BE2C (cell line): ENCODE results near the gene EPO.

Experiments used
- DNase-seq: peaks from one replicate; pipeline ENCODE4 v3.0.0-alpha.2; 2020
- H3K27me3 ChIP-seq: fragments of 250-450 bp; sonication (Bioruptor Pico); 2 replicates; pipeline ENCODE4 v1.5.1; 2020; ENCODE audit warnings: mild to moderate bottlenecking
- H3K36me3 ChIP-seq: fragments of 250-450 bp; sonication (Bioruptor Pico); 2 replicates; pipeline ENCODE4 v1.5.1; 2020; ENCODE audit warnings: mild to moderate bottlenecking
- H3K4me1 ChIP-seq: fragments of 250-450 bp; sonication (Bioruptor Pico); 2 replicates; pipeline ENCODE4 v1.5.1; 2020
- H3K4me3 ChIP-seq: 2 replicates; pipeline ENCODE4 v1.5.1; 2011; ENCODE audit warnings: low read depth, low read length
- H3K9me3 ChIP-seq: fragments of 250-450 bp; sonication (Bioruptor Pico); 2 replicates; pipeline ENCODE4 v1.5.1; 2020
- TF ChIP-seq, protein P1 (sequence below): IDR thresholded peaks from 2 replicates; pipeline ENCODE4 v1.5.1; 2012; ENCODE audit warnings: mild to moderate bottlenecking, low read depth, low read length

Gene EPO

DNA sequence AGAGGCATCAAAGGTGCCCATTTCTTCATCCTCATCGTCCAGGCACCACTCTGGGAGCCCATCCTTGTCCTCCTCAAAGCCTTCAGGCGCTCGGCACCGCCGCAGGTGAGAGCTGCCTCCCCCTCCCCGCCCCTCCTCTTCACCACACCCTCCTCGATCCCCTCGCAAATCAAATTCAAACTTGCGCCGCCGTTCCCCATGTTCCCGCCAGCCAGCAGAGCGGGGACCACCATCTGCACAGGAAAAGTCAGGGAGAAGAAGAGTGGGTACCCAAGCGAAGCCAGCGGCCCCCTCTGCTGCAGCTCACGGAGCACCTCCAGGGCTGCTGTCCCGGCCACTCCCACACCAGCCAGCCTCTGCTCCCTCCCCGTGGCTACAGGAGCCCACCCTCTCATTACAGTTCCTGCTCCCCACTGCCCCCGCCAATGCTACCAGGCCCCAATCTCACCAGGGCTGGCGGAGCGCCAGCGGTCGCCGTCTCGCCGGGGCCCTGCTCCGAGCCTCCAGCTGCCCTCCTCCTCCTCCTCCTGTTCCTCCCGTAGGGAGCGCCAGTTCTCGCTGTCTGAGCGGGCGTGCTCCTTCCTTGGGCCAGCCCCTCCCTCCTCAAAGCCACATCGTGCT lies 34.0 kb upstream of the EPO start:
- TF ChIP-seq, protein P1, sequence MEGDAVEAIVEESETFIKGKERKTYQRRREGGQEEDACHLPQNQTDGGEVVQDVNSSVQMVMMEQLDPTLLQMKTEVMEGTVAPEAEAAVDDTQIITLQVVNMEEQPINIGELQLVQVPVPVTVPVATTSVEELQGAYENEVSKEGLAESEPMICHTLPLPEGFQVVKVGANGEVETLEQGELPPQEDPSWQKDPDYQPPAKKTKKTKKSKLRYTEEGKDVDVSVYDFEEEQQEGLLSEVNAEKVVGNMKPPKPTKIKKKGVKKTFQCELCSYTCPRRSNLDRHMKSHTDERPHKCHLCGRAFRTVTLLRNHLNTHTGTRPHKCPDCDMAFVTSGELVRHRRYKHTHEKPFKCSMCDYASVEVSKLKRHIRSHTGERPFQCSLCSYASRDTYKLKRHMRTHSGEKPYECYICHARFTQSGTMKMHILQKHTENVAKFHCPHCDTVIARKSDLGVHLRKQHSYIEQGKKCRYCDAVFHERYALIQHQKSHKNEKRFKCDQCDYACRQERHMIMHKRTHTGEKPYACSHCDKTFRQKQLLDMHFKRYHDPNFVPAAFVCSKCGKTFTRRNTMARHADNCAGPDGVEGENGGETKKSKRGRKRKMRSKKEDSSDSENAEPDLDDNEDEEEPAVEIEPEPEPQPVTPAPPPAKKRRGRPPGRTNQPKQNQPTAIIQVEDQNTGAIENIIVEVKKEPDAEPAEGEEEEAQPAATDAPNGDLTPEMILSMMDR = no peak
- no peak overlapping the region for H3K4me3 ChIP-seq
- H3K36me3 ChIP-seq = peaks cover 89% of the 10 kb centered on the region
- peaks cover 24% of the 10 kb centered on the region for H3K4me1 ChIP-seq
- no peaks in the 10 kb centered on the region for H3K27me3 ChIP-seq
- peak; percentile 63 for DNase-seq
- no peaks in the 10 kb centered on the region for H3K9me3 ChIP-seq

DNA sequence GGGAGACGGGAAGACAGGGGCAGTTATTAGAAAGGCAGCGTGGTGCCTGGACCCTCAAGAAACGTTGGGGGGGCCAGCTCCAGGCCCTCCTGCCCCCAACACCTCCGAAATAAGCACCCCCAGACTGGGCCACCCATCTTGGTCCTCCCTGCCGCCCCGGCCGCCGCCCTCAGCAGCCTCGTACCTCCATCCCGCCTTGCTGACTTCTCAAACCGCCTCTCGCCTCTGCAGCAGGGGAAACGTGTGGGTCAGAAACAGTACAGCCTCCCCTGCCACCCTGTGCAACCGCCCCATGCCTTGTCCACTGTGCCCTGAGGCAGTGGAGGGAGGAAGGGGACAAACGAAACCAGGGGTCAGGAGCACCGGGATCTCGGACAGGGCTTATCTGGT lies 33.5 kb upstream of the EPO start:
- Histone ChIP-seq H3K27me3 (no peaks in the 10 kb centered on the region), H3K4me3 (no peak overlapping the region), H3K4me1 (peaks cover 26% of the 10 kb centered on the region), H3K36me3 (peaks cover 85% of the 10 kb centered on the region), H3K9me3 (no peaks in the 10 kb centered on the region)
- TF ChIP-seq, protein P1 = no peak
- DNase-seq = no peak

DNA sequence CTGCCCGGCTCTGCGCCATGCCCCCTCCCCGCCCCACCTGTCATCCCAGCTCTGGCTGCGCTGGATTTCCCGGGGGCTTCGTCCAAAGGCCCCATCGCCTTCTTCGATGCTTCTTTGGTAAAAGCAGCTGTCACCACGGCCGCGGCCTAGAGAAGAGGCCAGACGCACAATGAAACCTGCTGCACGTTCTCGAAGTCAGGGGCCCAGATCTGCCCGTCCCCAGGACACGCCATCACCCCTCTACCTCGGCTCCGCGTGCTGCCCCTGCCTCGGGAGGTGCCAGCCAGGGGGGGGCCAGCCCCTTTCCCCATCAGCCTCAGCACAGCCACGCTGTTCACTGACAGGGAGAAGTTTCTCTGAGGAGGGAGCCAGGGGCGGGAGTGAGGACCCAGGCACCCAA lies 33.0 kb upstream of the EPO start:
- peaks cover 80% of the 10 kb centered on the region for H3K36me3 ChIP-seq
- TF ChIP-seq, protein P1 = no peak

DNA sequence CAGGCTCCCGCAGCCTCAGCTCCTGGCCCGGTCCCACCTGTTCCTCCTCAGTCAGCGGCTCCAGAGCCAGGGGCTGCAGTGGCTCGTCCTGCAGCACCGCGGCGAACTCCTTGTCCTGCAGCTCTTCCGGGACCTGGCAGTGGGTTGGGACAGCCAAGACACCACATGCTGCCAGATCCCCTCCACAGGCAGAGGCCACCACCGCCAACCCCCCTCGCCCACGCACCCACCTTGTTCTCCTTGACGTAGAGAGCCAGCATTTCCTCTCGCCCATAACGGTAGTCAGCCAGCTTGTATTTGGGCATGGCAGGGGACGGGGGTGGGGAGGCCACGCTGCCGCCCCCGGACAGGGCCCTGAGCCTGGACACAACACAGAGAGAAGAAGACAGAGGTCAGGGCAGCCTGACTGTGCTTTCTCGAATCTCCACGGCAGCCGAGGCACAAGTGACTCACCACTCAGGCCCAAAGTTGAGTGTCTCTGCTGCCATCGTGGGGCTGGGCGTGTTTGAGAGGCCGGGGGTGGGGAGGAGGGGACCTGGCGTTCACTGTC lies 32.4 kb upstream of the EPO start:
- Histone ChIP-seq H3K4me1 (peaks cover 26% of the 10 kb centered on the region), H3K4me3 (no peak overlapping the region), H3K36me3 (peaks cover 75% of the 10 kb centered on the region), H3K27me3 (no peaks in the 10 kb centered on the region), H3K9me3 (no peaks in the 10 kb centered on the region)
- DNase-seq = peak; percentile 13
- TF ChIP-seq, protein P1 = no peak

More for the DNA sequence above, 33.0 kb upstream of the EPO start:
- no peak for DNase-seq
- Histone ChIP-seq H3K9me3 (no peaks in the 10 kb centered on the region), H3K4me1 (peaks cover 25% of the 10 kb centered on the region), H3K27me3 (no peaks in the 10 kb centered on the region), H3K4me3 (no peak overlapping the region)

DNA sequence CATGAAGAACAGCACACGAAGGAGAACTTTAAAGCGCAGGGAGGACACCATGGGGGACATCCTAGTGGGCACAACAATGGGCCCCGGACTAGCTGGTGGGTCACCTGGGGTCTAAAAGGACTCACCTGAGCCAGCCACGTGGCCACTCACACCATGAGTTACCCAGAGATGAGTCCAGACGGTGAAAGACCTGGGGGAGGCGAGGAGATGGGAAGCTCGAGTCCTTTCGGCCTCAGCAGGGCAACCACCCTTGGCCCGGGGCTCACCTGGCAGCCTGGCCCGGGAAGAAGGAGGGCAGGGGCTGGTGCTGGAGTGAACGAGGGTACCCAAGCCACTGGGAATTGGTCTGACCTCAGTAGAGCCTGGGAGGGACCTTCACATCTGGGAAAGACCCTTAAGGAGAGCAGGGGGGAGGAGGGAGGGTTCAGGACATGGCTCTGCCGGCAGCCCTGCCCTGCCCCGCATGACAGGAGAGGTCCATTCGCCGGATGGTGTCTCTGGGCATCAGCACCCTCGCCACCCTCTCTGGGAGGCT lies 31.9 kb upstream of the EPO start:
- Histone ChIP-seq H3K36me3 (peaks cover 69% of the 10 kb centered on the region), H3K9me3 (no peaks in the 10 kb centered on the region), H3K4me3 (no peak overlapping the region), H3K27me3 (no peaks in the 10 kb centered on the region), H3K4me1 (peaks cover 26% of the 10 kb centered on the region)
- no peak for DNase-seq
- TF ChIP-seq, protein P1 = no peak
